HepG2 (cell line): ENCODE data around the gene PRDX3. TPM values are rescaled to one million over a fixed set of nuclear protein-coding genes. Genes with fewer than 3 reads are reported as not detected.

Source experiments
- JUNB ChIP-seq: sonication (generic); formaldehyde crosslinking; IDR thresholded peaks from 2 replicates; pipeline ENCODE4 v1.8.0; 2022; ENCODE audit warnings: missing genetic modification reagents, mild to moderate bottlenecking, borderline replicate concordance
- NONO ChIP-seq, 2 experiments: fragments of 450-650 bp in 1 of 2; sonication (generic) in 1 of 2; formaldehyde crosslinking in 1 of 2; IDR thresholded peaks in 1 of 2; conservative IDR thresholded peaks in 1 of 2; 2 replicates each; pipeline versions ENCODE4 v1.6.1 to v1.8.0; 2017 to 2022; ENCODE audit warnings: mild to moderate bottlenecking in 1 of 2, missing genetic modification reagents in 1 of 2, moderate library complexity in 1 of 2
- NR1H2 ChIP-seq: sonication (generic); formaldehyde crosslinking; IDR thresholded peaks from 2 replicates; pipeline ENCODE4 v1.8.1; 2022; ENCODE audit warnings: low read depth, missing genetic modification reagents, borderline replicate concordance
- RXRA ChIP-seq: sonication (generic); formaldehyde crosslinking; IDR thresholded peaks from 2 replicates; pipeline ENCODE4 v1.5.1; 2020; ENCODE audit warnings: missing genetic modification reagents
- ZBTB26 ChIP-seq: IDR thresholded peaks from 2 replicates; pipeline ENCODE4 v1.6.1; 2016; ENCODE audit warnings: missing compliant biosample characterization, missing genetic modification reagents, borderline replicate concordance
- ZNF318 ChIP-seq: sonication (generic); formaldehyde crosslinking; IDR thresholded peaks from 2 replicates; pipeline ENCODE4 v1.4.0; 2020; ENCODE audit warnings: mild to moderate bottlenecking, missing genetic modification reagents
- ZNF354B ChIP-seq: sonication (generic); formaldehyde crosslinking; IDR thresholded peaks from 2 replicates; pipeline ENCODE4 v1.8.0; 2022; ENCODE audit warnings: mild to moderate bottlenecking, missing genetic modification reagents
- ZNF382 ChIP-seq: sonication (generic); formaldehyde crosslinking; IDR thresholded peaks from 2 replicates; pipeline ENCODE4 v1.5.0; 2020; ENCODE audit warnings: missing genetic modification reagents, mild to moderate bottlenecking, borderline replicate concordance
- ZNF446 ChIP-seq: sonication (generic); formaldehyde crosslinking; IDR thresholded peaks from 2 replicates; pipeline ENCODE4 v1.5.0; 2020; ENCODE audit warnings: mild to moderate bottlenecking, missing genetic modification reagents
- ZNF496 ChIP-seq: sonication (generic); formaldehyde crosslinking; IDR thresholded peaks from 2 replicates; pipeline ENCODE4 v1.8.1; 2023; ENCODE audit warnings: mild to moderate bottlenecking, moderate library complexity, missing genetic modification reagents; ENCODE audit not compliant: insufficient replicate concordance
- ZNF576 ChIP-seq: sonication (generic); formaldehyde crosslinking; IDR thresholded peaks from 2 replicates; pipeline ENCODE4 v1.4.0; 2020; ENCODE audit warnings: mild to moderate bottlenecking, missing genetic modification reagents
- ZNF609 ChIP-seq: sonication (generic); formaldehyde crosslinking; IDR thresholded peaks from 2 replicates; pipeline ENCODE4 v1.4.0; 2020; ENCODE audit warnings: mild to moderate bottlenecking, missing genetic modification reagents, borderline replicate concordance
- ZNF644 ChIP-seq: IDR thresholded peaks from 2 replicates; pipeline ENCODE4 v1.6.1; 2016; ENCODE audit warnings: low read depth
- ZNF790 ChIP-seq: sonication (generic); formaldehyde crosslinking; IDR thresholded peaks from 2 replicates; pipeline ENCODE4 v1.8.0; 2022; ENCODE audit warnings: missing genetic modification reagents, mild to moderate bottlenecking, borderline replicate concordance
- polyA plus RNA-seq, 8 experiments: library from polyadenylated mRNA; depleted of rRNA in 3 of 8; stranded (reverse) in 7 of 8; unstranded in 1 of 8; fragments of >200 nt; fragmentation: Illumina TruSeq in 4 of 8; extraction: Trizol in 4 of 8; gene quantifications; 2 replicates each; pipeline versions ENCODE4 v1.2.1 to v1.2.3, GENCODE V29; 2011 to 2016; ENCODE audit warnings: low read depth in 4 of 8, missing spikeins in 1 of 8, mixed read lengths in 1 of 8; ENCODE audit not compliant: insufficient read depth in 1 of 8
- total RNA-seq, 5 experiments: library from RNA; depleted of rRNA; stranded (reverse); fragments of >200 nt; fragmentation: Illumina TruSeq; extraction: Trizol; gene quantifications; 2 replicates each; pipeline ENCODE4 v1.2.3, GENCODE V29; 2016; ENCODE audit warnings: low read depth in 1 of 5

Gene PRDX3
- total and polyA plus RNA-seq, 2 of the 13 experiments (the other 11 are each of a cell fraction or from before 2014, with no cell fraction given): 407 to 565 TPM

GRCh38 chr10:119120413-119120867, 58.2 kb downstream of the PRDX3 start (continued):
- peak; percentile 77; the same call in 1 of the 2 replicates for TF ChIP-seq ZBTB26 (CRISPR knock-in tag)
- TF ChIP-seq JUNB (CRISPR knock-in tag): peak; percentile 75; the same call in 1 of the 2 replicates
- no peak for TF ChIP-seq ZNF790 (CRISPR knock-in tag)
- no peak for TF ChIP-seq NONO (IDR thresholded peaks at IDR 0.05)
- peak; percentile 75 for TF ChIP-seq NONO (CRISPR knock-in tag; conservative IDR thresholded peaks at IDR 0.05)
- TF ChIP-seq ZNF609 (CRISPR knock-in tag): peak; percentile 92
- no peak for TF ChIP-seq ZNF446
- no peak for TF ChIP-seq ZNF576 (CRISPR knock-in tag)
- no peak for TF ChIP-seq ZNF354B
- no peak for TF ChIP-seq NR1H2 (CRISPR knock-in tag)
- no peak for TF ChIP-seq ZNF318 (CRISPR knock-in tag)
- peak; percentile 97 for TF ChIP-seq ZNF644 (CRISPR knock-in tag)
- no peak for TF ChIP-seq ZNF382 (CRISPR knock-in tag)
- TF ChIP-seq ZNF496 (CRISPR knock-in tag): no peak
- peak; percentile 39; the same call in 1 of the 2 replicates for TF ChIP-seq RXRA
